Measurements from ENCODE around the gene LDAH.

LDAH gene

DNA sequence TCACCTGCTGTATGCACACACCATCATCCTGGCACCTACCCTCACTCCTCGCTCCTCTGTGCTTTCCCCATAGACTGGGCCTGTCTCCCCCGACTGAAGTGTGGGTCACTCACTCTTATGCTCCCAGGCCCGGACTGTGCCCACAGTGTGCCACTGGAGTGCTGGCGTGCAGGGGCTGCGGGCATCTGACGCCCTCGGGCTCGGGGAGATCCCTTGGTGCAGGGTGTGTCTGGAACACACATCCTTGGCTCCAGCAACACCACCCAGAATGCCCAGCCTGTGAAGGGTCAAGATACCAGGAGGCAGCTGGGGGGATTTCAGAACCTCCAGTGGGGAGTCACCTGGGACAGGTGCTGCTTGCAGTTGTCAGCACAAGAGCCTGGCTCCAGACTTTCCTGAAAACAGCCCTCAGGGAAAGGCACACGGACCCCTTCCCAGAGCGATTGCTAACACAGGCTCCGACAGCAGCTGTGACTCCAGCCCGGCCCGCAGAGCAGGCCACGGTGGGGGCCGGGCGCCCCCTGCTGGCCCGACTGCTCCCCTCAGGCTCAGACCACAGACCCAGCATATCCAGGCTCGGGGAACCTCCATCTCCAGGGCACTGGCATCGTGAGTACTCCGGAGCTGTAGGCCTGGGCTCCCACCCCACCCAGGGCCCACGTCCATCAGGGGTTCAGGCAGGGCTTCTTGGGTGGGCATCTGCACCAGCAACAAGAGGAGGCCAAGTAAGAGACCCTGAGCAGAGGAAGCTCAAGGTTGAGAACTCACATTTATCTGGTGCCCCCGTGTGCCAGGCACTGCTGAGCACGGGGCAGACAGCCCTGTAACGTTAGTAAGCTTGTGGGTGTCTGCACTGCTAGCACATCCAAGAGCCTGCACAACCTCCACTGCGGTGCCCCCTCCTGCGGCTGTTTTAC is 180.6 kb downstream of the LDAH start:
- Histone ChIP-seq H3K36me3 (ENCODE audit: control insufficient read depth in 2 of 2, insufficient read depth in 1 of 2, low read length in 2 of 2) (peaks cover 0 to 90% of the 10 kb centered on the region in 2 experiments; a peak in 1 of 3 replicates), H3K27ac (ENCODE audit: extremely low read depth, low read depth, low read length) (no peak overlapping the region), H3K9me3 (ENCODE audit: control insufficient read depth, insufficient read depth, low read depth, low read length) (no peaks in the 10 kb centered on the region), H3K4me1 (ENCODE audit: control insufficient read depth, insufficient read depth, low read length) (no peaks in the 10 kb centered on the region), H3K4me3 (ENCODE audit: low read depth, low read length) (no peak overlapping the region)
- CTCF ChIA-PET, result interaction anchor here (0.5 to 5.9 kb wide), 51 partner anchors 8 to 732 kb away, joined by 3 to 93 read pairs (median 5); partner anchors contain the start of genes HS1BP3 and RHOB
- POLR2A ChIA-PET, result interaction anchor here (0.7 to 6.1 kb wide), 4 partner anchors 9 to 195 kb away, joined by 3 to 62 read pairs (median 3); partner anchors contain the start of gene RHOB
- TF ChIP-seq ZNF473 (tag by site-specific recombination; IDR thresholded peaks at IDR 0.05), result no peak
- TF ChIP-seq ZBTB21 (tag by site-specific recombination; IDR thresholded peaks at IDR 0.05), result no peak
- peak; percentile 28; the same call in 1 of the 2 replicates for TF ChIP-seq ZNF2 (tag by site-specific recombination; IDR thresholded peaks at IDR 0.05)
- no peak for TF ChIP-seq ZNF791 (tag by site-specific recombination; IDR thresholded peaks at IDR 0.05)
- peak; percentile 46; the same call in 1 of the 2 replicates for TF ChIP-seq ZNF600 (tag by site-specific recombination; IDR thresholded peaks at IDR 0.05)
- TF ChIP-seq, protein P1, sequence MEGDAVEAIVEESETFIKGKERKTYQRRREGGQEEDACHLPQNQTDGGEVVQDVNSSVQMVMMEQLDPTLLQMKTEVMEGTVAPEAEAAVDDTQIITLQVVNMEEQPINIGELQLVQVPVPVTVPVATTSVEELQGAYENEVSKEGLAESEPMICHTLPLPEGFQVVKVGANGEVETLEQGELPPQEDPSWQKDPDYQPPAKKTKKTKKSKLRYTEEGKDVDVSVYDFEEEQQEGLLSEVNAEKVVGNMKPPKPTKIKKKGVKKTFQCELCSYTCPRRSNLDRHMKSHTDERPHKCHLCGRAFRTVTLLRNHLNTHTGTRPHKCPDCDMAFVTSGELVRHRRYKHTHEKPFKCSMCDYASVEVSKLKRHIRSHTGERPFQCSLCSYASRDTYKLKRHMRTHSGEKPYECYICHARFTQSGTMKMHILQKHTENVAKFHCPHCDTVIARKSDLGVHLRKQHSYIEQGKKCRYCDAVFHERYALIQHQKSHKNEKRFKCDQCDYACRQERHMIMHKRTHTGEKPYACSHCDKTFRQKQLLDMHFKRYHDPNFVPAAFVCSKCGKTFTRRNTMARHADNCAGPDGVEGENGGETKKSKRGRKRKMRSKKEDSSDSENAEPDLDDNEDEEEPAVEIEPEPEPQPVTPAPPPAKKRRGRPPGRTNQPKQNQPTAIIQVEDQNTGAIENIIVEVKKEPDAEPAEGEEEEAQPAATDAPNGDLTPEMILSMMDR (tag by site-specific recombination; IDR thresholded peaks at IDR 0.05), result peak; percentile 88
- no peak for TF ChIP-seq ZNF302 (tag by site-specific recombination; IDR thresholded peaks at IDR 0.05; ENCODE audit: low read depth)
- TF ChIP-seq, protein P2, sequence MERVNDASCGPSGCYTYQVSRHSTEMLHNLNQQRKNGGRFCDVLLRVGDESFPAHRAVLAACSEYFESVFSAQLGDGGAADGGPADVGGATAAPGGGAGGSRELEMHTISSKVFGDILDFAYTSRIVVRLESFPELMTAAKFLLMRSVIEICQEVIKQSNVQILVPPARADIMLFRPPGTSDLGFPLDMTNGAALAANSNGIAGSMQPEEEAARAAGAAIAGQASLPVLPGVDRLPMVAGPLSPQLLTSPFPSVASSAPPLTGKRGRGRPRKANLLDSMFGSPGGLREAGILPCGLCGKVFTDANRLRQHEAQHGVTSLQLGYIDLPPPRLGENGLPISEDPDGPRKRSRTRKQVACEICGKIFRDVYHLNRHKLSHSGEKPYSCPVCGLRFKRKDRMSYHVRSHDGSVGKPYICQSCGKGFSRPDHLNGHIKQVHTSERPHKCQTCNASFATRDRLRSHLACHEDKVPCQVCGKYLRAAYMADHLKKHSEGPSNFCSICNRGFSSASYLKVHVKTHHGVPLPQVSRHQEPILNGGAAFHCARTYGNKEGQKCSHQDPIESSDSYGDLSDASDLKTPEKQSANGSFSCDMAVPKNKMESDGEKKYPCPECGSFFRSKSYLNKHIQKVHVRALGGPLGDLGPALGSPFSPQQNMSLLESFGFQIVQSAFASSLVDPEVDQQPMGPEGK (tag by site-specific recombination; IDR thresholded peaks at IDR 0.05), result 0 out of 2 replicates have a peak, but pooled peaks have one; percentile 14
- peak; percentile 38; the same call in 1 of the 2 replicates for TF ChIP-seq ZBTB17 (tag by site-specific recombination; IDR thresholded peaks at IDR 0.05)
- TF ChIP-seq ZNF138 (tag by site-specific recombination; IDR thresholded peaks at IDR 0.05; ENCODE audit: borderline replicate concordance), result no peak
- no peak for TF ChIP-seq ZSCAN23 (tag by site-specific recombination; IDR thresholded peaks at IDR 0.05)
- TF ChIP-seq ZNF341 (tag by site-specific recombination; IDR thresholded peaks at IDR 0.05; ENCODE audit: low read depth), result no peak
- TF ChIP-seq, protein P3, sequence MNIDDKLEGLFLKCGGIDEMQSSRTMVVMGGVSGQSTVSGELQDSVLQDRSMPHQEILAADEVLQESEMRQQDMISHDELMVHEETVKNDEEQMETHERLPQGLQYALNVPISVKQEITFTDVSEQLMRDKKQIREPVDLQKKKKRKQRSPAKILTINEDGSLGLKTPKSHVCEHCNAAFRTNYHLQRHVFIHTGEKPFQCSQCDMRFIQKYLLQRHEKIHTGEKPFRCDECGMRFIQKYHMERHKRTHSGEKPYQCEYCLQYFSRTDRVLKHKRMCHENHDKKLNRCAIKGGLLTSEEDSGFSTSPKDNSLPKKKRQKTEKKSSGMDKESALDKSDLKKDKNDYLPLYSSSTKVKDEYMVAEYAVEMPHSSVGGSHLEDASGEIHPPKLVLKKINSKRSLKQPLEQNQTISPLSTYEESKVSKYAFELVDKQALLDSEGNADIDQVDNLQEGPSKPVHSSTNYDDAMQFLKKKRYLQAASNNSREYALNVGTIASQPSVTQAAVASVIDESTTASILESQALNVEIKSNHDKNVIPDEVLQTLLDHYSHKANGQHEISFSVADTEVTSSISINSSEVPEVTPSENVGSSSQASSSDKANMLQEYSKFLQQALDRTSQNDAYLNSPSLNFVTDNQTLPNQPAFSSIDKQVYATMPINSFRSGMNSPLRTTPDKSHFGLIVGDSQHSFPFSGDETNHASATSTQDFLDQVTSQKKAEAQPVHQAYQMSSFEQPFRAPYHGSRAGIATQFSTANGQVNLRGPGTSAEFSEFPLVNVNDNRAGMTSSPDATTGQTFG (tag by site-specific recombination; IDR thresholded peaks at IDR 0.05; ENCODE audit: borderline replicate concordance), result no peak
- TF ChIP-seq ZNF423 (tag by site-specific recombination; IDR thresholded peaks at IDR 0.05), result no peak
- no peak for TF ChIP-seq SCRT2 (tag by site-specific recombination; IDR thresholded peaks at IDR 0.05)
- TF ChIP-seq, protein P4, sequence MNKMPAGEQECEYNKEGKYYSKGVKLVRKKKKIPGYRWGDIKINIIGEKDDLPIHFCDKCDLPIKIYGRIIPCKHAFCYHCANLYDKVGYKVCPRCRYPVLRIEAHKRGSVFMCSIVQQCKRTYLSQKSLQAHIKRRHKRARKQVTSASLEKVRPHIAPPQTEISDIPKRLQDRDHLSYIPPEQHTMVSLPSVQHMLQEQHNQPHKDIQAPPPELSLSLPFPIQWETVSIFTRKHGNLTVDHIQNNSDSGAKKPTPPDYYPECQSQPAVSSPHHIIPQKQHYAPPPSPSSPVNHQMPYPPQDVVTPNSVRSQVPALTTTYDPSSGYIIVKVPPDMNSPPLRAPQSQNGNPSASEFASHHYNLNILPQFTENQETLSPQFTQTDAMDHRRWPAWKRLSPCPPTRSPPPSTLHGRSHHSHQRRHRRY (tag by site-specific recombination; IDR thresholded peaks at IDR 0.05), result no peak
- TF ChIP-seq ZNF169 (tag by site-specific recombination; IDR thresholded peaks at IDR 0.05), result no peak
- TF ChIP-seq ZXDB (tag by site-specific recombination; IDR thresholded peaks at IDR 0.05), result no peak
- TF ChIP-seq, protein P5, sequence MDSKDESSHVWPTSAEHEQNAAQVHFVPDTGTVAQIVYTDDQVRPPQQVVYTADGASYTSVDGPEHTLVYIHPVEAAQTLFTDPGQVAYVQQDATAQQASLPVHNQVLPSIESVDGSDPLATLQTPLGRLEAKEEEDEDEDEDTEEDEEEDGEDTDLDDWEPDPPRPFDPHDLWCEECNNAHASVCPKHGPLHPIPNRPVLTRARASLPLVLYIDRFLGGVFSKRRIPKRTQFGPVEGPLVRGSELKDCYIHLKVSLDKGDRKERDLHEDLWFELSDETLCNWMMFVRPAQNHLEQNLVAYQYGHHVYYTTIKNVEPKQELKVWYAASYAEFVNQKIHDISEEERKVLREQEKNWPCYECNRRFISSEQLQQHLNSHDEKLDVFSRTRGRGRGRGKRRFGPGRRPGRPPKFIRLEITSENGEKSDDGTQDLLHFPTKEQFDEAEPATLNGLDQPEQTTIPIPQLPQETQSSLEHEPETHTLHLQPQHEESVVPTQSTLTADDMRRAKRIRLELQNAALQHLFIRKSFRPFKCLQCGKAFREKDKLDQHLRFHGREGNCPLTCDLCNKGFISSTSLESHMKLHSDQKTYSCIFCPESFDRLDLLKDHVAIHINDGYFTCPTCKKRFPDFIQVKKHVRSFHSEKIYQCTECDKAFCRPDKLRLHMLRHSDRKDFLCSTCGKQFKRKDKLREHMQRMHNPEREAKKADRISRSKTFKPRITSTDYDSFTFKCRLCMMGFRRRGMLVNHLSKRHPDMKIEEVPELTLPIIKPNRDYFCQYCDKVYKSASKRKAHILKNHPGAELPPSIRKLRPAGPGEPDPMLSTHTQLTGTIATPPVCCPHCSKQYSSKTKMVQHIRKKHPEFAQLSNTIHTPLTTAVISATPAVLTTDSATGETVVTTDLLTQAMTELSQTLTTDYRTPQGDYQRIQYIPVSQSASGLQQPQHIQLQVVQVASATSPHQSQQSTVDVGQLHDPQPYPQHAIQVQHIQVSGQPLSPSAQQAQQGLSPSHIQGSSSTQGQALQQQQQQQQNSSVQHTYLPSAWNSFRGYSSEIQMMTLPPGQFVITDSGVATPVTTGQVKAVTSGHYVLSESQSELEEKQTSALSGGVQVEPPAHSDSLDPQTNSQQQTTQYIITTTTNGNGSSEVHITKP (tag by site-specific recombination; IDR thresholded peaks at IDR 0.05), result no peak
- no peak for TF ChIP-seq ZNF626 (tag by site-specific recombination; IDR thresholded peaks at IDR 0.05)
- TF ChIP-seq, protein P6, sequence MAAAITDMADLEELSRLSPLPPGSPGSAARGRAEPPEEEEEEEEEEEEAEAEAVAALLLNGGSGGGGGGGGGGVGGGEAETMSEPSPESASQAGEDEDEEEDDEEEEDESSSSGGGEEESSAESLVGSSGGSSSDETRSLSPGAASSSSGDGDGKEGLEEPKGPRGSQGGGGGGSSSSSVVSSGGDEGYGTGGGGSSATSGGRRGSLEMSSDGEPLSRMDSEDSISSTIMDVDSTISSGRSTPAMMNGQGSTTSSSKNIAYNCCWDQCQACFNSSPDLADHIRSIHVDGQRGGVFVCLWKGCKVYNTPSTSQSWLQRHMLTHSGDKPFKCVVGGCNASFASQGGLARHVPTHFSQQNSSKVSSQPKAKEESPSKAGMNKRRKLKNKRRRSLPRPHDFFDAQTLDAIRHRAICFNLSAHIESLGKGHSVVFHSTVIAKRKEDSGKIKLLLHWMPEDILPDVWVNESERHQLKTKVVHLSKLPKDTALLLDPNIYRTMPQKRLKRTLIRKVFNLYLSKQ (tag by site-specific recombination; IDR thresholded peaks at IDR 0.05; ENCODE audit: borderline replicate concordance), result no peak
- TF ChIP-seq ZNF654 (tag by site-specific recombination; IDR thresholded peaks at IDR 0.05; ENCODE audit: low read depth), result peak; percentile 61
- no peak for TF ChIP-seq ZNF157 (tag by site-specific recombination; IDR thresholded peaks at IDR 0.05)
